ENCODE data around the gene WDFY4.

WDFY4 gene

DNA sequence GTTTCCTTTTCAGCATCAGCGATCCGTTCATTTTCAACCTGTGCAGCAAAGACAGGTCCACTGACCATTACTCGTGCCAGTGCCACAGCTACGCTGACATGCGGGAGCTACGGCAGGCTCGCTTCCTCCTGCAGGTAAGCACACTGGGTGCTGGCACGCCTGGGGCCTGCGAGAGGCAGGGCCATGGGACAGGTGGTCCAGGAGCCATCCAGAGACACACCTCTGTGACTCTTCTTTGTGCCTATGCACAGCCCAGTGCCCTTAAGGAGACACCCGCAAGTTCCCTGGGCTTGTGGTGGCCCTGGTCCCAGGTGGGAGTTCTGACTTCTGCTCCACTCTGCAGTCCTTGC lies 212.7 kb downstream of the WDFY4 start:
- H3K4me1 ChIP-seq (ENCODE audit: insufficient read depth, poor library complexity, severe bottlenecking): no peaks in the 10 kb centered on the region
- no peak for DNase-seq (ENCODE audit: low spot score)
- TF ChIP-seq, protein P1, sequence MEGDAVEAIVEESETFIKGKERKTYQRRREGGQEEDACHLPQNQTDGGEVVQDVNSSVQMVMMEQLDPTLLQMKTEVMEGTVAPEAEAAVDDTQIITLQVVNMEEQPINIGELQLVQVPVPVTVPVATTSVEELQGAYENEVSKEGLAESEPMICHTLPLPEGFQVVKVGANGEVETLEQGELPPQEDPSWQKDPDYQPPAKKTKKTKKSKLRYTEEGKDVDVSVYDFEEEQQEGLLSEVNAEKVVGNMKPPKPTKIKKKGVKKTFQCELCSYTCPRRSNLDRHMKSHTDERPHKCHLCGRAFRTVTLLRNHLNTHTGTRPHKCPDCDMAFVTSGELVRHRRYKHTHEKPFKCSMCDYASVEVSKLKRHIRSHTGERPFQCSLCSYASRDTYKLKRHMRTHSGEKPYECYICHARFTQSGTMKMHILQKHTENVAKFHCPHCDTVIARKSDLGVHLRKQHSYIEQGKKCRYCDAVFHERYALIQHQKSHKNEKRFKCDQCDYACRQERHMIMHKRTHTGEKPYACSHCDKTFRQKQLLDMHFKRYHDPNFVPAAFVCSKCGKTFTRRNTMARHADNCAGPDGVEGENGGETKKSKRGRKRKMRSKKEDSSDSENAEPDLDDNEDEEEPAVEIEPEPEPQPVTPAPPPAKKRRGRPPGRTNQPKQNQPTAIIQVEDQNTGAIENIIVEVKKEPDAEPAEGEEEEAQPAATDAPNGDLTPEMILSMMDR (IDR thresholded peaks at IDR 0.05; ENCODE audit: poor library complexity, severe bottlenecking): no peak
- no peak overlapping the region for H3K27ac ChIP-seq (ENCODE audit: poor library complexity, severe bottlenecking)
- ATAC-seq (ENCODE audit: low read depth): no peak
- H3K27me3 ChIP-seq (ENCODE audit: insufficient read depth, poor library complexity, severe bottlenecking): no peaks in the 10 kb centered on the region
- H3K4me3 ChIP-seq (ENCODE audit: severe bottlenecking): no peak overlapping the region
- no peaks in the 10 kb centered on the region for H3K9me3 ChIP-seq (ENCODE audit: severe bottlenecking)
- no peaks in the 10 kb centered on the region for H3K36me3 ChIP-seq (ENCODE audit: low read depth)

DNA sequence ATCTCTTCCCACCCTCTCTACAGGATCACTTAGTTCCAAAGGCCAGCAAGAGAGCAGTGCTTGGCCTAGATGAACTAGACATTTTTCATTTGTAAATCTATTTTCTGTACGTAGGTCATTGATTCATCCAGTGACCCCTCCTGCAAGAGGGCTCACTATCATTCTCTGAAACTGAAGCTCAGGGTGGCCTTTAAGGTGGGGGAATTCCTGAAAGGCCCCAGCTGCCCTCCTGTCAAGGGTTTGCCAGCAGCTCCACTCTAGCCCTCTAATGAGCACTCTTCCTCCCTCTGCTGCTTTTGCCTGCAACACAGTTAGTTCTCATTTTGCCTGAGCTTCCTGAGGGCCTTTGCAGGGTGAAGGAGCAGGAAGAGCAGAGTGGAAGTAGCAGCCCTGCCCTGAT lies 213.8 kb downstream of the WDFY4 start:
- no peaks in the 10 kb centered on the region for H3K4me1 ChIP-seq (ENCODE audit: insufficient read depth, poor library complexity, severe bottlenecking)
- H3K36me3 ChIP-seq (ENCODE audit: low read depth): no peaks in the 10 kb centered on the region
- no peak for ATAC-seq (ENCODE audit: low read depth)
- no peak overlapping the region for H3K4me3 ChIP-seq (ENCODE audit: severe bottlenecking)
- H3K27ac ChIP-seq (ENCODE audit: poor library complexity, severe bottlenecking): no peak overlapping the region
- TF ChIP-seq, protein P1 (IDR thresholded peaks at IDR 0.05; ENCODE audit: poor library complexity, severe bottlenecking): no peak
- DNase-seq (ENCODE audit: low spot score): no peak
- no peaks in the 10 kb centered on the region for H3K27me3 ChIP-seq (ENCODE audit: insufficient read depth, poor library complexity, severe bottlenecking)
- H3K9me3 ChIP-seq (ENCODE audit: severe bottlenecking): no peaks in the 10 kb centered on the region

DNA sequence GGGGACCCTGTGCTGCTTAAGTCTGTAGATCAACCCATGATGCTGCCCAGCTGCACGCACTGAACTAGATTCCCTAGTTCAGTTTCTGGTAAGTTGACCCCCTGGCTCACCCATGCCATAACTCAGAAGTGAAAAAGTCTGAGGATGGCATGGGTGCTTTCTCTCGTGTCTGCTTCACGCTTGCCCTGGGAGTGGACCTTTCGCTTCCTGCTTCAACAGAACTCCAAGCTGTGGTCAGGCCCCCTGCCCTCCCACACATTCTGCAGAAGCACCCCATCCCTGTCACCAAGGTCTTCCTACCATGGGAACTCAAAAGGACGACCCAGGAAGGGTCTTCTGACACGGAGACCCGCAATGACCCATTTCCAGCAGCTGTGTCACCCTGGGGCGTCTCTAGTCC lies 215.1 kb downstream of the WDFY4 start:
- Histone ChIP-seq H3K27ac (ENCODE audit: poor library complexity, severe bottlenecking) (no peak overlapping the region), H3K4me1 (ENCODE audit: insufficient read depth, poor library complexity, severe bottlenecking) (no peaks in the 10 kb centered on the region), H3K4me3 (ENCODE audit: severe bottlenecking) (no peak overlapping the region), H3K9me3 (ENCODE audit: severe bottlenecking) (no peaks in the 10 kb centered on the region), H3K36me3 (ENCODE audit: low read depth) (no peaks in the 10 kb centered on the region), H3K27me3 (ENCODE audit: insufficient read depth, poor library complexity, severe bottlenecking) (no peaks in the 10 kb centered on the region)
- TF ChIP-seq, protein P1 (IDR thresholded peaks at IDR 0.05; ENCODE audit: poor library complexity, severe bottlenecking): no peak
- DNase-seq (ENCODE audit: low spot score): no peak
- no peak for ATAC-seq (ENCODE audit: low read depth)

DNA sequence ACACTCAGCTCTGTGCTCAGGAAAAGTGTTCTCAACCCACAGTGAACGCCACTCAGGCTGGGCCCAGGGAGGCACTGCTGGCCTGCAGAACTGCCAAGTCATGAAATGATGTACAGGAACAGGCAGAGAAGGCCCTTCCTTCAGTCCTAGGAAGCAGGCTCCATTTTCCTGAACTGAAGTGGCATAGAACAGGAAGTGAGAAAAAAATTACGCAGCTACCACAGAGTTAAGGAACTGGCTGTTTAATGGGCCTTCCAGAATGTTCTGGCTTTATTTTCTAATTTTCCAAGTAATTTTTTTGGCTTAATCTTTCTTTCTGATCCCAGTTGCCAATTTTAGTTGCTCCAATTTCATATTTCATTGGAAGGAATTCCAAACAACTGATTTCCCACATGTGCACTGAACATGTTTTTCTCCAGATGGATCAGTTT lies 215.7 kb downstream of the WDFY4 start:
- Histone ChIP-seq H3K9me3 (ENCODE audit: severe bottlenecking) (no peaks in the 10 kb centered on the region), H3K27me3 (ENCODE audit: insufficient read depth, poor library complexity, severe bottlenecking) (no peaks in the 10 kb centered on the region), H3K36me3 (ENCODE audit: low read depth) (no peaks in the 10 kb centered on the region), H3K27ac (ENCODE audit: poor library complexity, severe bottlenecking) (no peak overlapping the region), H3K4me1 (ENCODE audit: insufficient read depth, poor library complexity, severe bottlenecking) (no peaks in the 10 kb centered on the region), H3K4me3 (ENCODE audit: severe bottlenecking) (no peak overlapping the region)
- ATAC-seq (ENCODE audit: low read depth) (no peak), DNase-seq (ENCODE audit: low spot score) (no peak)
- TF ChIP-seq, protein P1 (IDR thresholded peaks at IDR 0.05; ENCODE audit: poor library complexity, severe bottlenecking): no peak

DNA sequence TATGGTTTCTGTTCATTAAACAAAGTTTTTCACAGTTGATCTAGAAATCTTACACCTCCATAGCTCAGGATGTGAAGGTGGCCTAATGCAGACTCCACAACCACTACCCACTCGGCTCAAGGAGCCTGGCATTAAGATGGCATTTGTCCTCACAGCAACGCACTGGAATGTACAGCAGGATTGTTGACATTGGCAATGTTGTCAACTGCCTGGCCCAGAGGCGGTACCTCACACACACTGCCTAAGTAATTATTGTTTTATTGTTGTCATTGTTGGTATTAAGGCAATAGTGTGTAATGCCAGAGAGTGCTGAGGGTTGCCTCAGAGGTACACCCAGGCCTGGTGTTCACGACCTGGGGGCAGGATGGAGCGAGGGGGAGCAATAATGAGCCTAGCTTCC lies 216.6 kb downstream of the WDFY4 start:
- TF ChIP-seq, protein P1 (IDR thresholded peaks at IDR 0.05; ENCODE audit: poor library complexity, severe bottlenecking): no peak
- Histone ChIP-seq H3K27ac (ENCODE audit: poor library complexity, severe bottlenecking) (no peak overlapping the region), H3K4me3 (ENCODE audit: severe bottlenecking) (no peak overlapping the region), H3K9me3 (ENCODE audit: severe bottlenecking) (no peaks in the 10 kb centered on the region), H3K27me3 (ENCODE audit: insufficient read depth, poor library complexity, severe bottlenecking) (no peaks in the 10 kb centered on the region), H3K36me3 (ENCODE audit: low read depth) (no peaks in the 10 kb centered on the region), H3K4me1 (ENCODE audit: insufficient read depth, poor library complexity, severe bottlenecking) (no peaks in the 10 kb centered on the region)
- ATAC-seq (ENCODE audit: low read depth) (no peak), DNase-seq (ENCODE audit: low spot score) (no peak)
